Activated naive CD8-positive, alpha-beta T cell (primary cell): Measurements from ENCODE around the gene GPR78.

Source experiments
- H3K27ac Mint-ChIP-seq: one replicate; pipeline ENCODE4 v1.8.0; 2021; ENCODE audit warnings: mixed read lengths
- H3K27me3 Mint-ChIP-seq: one replicate; pipeline ENCODE4 v1.8.0; 2021; ENCODE audit warnings: mixed read lengths
- H3K36me3 Mint-ChIP-seq: one replicate; pipeline ENCODE4 v1.8.0; 2021; ENCODE audit warnings: mixed read lengths
- H3K4me1 Mint-ChIP-seq: one replicate; pipeline ENCODE4 v1.8.0; 2021; ENCODE audit warnings: low read depth, mixed read lengths
- H3K4me3 Mint-ChIP-seq: one replicate; pipeline ENCODE4 v1.8.0; 2021; ENCODE audit warnings: mild to moderate bottlenecking, mixed read lengths
- H3K9me3 Mint-ChIP-seq: one replicate; pipeline ENCODE4 v1.8.0; 2021; ENCODE audit warnings: low read depth, mixed read lengths

The GPR78 gene

DNA sequence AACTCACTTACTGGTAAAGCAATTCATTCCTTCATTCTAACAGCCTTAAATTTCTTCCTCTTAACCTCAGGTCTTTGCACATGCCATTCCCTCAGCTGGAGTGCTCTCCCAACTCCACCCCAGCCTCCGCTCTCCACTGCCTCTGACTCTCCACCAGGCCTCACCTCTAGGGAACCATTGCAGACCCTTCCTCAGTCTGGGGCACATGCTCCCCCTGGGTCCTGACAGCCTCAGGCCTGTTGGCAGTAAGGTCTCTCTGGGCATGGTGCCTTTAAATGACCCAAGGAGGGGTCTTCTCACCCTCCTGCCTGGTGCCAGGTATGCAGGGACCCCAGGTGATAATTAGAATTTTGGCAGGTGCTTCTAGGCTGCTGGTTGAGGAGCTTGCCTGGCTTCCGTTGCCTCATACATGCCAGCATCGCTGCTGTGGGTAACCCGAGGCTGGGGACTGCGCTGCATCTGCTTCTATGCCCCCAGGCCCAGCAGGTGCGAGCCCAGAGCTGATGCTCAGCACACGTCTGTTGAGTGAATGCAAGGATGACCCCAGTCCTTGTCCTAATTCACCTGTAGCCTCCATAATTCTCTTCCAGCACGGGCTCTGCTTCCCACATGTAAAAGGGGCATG, 27.5 kb upstream of the GPR78 start:
- H3K27me3 Mint-ChIP-seq: no peaks in the 10 kb centered on the region
- H3K4me1 Mint-ChIP-seq: no peaks in the 10 kb centered on the region
- H3K9me3 Mint-ChIP-seq: no peaks in the 10 kb centered on the region
- H3K4me3 Mint-ChIP-seq: no peak overlapping the region
- no peak overlapping the region for H3K27ac Mint-ChIP-seq
- no peaks in the 10 kb centered on the region for H3K36me3 Mint-ChIP-seq

DNA sequence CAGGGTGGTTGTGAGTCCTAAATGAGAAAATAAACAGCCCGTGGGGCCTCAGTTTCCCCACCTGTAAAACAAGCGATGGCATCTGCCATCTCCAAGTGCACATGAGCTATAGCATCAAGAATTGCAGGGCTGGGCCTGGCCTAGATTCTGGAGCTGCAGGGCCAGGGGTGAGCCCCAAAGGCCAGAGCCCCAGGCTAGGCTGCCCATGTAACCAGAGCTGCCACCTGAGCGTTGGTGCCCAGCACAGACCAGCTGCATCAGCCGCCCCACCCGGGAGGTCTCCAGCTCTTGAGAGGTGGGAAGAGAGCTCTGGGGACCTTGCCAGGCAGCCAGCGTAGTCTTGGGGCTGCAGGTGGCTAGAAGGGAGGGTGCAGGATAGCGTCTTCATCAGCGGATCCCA, 27.0 kb upstream of the GPR78 start:
- no peaks in the 10 kb centered on the region for H3K9me3 Mint-ChIP-seq
- no peaks in the 10 kb centered on the region for H3K36me3 Mint-ChIP-seq
- H3K27me3 Mint-ChIP-seq: no peaks in the 10 kb centered on the region
- H3K4me3 Mint-ChIP-seq: no peak overlapping the region
- H3K27ac Mint-ChIP-seq: no peak overlapping the region
- H3K4me1 Mint-ChIP-seq: no peaks in the 10 kb centered on the region

DNA sequence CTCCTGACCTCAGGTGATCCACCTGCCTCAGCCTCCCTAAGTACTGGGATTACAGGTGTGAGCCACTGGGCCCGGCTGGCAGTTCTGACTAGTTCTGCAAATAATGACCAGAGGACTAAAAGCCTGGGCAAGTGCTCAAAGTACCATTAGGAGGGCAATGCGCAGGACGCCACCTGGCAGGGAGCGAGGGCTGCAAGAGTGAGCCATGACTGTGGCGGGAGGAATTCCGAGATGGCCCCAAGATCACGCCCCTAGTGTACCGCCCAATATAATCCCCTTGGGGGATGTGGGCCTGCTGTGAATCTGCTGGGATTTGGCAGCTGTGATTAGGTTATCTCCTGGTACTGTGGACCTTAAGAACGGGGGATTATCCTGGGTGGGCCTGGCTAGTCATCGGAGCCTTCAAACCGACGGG, 26.2 kb upstream of the GPR78 start:
- H3K36me3 Mint-ChIP-seq: no peaks in the 10 kb centered on the region
- no peaks in the 10 kb centered on the region for H3K4me1 Mint-ChIP-seq
- H3K27me3 Mint-ChIP-seq: no peaks in the 10 kb centered on the region
- no peak overlapping the region for H3K4me3 Mint-ChIP-seq
- H3K27ac Mint-ChIP-seq: no peak overlapping the region
- no peaks in the 10 kb centered on the region for H3K9me3 Mint-ChIP-seq

DNA sequence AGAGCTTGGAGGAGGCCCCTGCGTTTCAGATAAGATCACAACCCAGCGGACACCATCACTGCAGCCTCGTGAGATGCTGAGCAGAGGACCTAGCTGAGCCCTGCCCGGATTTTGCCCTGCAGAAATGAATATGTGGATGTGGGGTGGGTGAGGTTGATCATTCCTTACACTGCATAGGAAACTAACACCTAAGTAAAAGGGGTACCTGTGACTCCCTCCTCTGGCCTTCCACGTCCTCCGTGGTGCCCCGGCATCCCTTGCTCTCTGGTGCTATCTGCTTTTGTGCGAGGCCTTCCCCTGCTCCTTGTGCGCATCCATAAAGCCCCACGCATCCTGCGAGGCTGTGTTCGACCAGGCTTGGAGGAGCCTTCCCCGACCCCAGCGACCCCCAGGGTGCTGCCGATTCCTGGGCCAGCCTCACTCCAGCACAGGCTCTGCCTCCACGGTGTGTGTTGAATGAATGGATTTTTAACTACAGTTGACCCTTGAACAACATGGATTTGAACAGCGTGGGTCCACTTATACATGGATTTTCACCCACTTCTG, 25.6 kb upstream of the GPR78 start:
- no peaks in the 10 kb centered on the region for H3K27me3 Mint-ChIP-seq
- no peak overlapping the region for H3K27ac Mint-ChIP-seq
- H3K36me3 Mint-ChIP-seq: no peaks in the 10 kb centered on the region
- no peaks in the 10 kb centered on the region for H3K4me1 Mint-ChIP-seq
- no peak overlapping the region for H3K4me3 Mint-ChIP-seq
- H3K9me3 Mint-ChIP-seq: no peaks in the 10 kb centered on the region

DNA sequence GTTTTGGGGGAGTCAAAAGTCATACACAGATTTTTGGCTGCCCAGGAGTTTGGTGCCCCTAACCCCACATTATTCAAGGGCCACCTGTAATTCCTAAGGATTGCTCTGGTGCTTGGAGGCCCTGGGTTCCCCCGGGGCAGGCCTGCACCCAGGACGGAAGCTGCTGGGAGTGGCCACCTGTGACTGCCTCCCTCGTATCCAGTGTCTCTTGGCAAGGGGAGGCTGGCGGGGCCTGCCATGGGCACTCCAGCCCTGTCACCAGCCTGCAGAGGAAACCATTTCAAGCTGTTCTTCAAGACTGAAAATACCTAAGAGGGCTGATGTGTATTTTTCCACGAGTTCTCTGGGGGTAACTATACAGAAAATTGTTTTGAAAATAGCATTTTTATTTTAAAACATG, 24.5 kb upstream of the GPR78 start:
- Mint-ChIP-seq H3K36me3 (no peaks in the 10 kb centered on the region), H3K9me3 (no peaks in the 10 kb centered on the region), H3K27me3 (no peaks in the 10 kb centered on the region), H3K27ac (no peak overlapping the region), H3K4me1 (no peaks in the 10 kb centered on the region), H3K4me3 (no peak overlapping the region)

DNA sequence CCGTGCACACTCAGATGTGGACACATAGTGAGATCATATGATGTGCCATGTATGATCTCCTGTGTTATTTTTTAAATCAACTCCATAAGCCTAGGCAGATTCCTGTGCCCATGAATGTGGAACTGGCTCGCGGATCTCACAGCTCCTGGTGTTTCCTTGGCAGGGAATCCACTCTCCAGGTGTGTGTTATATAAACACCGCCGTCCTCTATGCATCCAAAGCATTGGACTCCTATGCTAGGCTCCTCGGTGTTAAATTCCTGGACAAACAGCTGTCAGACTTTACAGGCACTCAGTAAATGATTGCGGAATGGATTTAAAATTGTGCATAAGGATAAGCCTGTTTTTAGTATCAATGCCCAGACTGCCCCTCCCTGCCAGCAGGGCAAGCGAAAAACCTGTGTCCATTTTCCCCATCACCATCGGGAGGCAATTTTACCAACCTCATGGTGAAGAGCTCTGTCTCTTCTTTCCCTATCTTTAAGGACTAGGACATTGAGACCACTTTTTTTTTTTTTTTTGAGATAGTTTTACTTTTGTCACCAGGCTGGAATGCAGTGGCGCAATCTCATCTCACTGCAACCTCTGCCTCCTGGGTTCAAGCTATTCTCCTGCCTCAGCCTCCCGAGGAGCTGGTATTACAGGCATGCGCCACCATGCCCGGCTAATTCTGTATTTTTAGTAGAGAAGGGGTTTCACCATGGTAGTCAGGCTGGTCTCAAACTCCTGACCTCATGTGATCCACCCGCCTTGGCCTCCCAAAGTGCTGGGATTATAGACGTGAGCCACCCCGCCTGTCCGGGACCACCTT, 23.6 kb upstream of the GPR78 start:
- Mint-ChIP-seq H3K27me3 (peaks cover 1% of the 10 kb centered on the region), H3K27ac (no peak overlapping the region)

DNA sequence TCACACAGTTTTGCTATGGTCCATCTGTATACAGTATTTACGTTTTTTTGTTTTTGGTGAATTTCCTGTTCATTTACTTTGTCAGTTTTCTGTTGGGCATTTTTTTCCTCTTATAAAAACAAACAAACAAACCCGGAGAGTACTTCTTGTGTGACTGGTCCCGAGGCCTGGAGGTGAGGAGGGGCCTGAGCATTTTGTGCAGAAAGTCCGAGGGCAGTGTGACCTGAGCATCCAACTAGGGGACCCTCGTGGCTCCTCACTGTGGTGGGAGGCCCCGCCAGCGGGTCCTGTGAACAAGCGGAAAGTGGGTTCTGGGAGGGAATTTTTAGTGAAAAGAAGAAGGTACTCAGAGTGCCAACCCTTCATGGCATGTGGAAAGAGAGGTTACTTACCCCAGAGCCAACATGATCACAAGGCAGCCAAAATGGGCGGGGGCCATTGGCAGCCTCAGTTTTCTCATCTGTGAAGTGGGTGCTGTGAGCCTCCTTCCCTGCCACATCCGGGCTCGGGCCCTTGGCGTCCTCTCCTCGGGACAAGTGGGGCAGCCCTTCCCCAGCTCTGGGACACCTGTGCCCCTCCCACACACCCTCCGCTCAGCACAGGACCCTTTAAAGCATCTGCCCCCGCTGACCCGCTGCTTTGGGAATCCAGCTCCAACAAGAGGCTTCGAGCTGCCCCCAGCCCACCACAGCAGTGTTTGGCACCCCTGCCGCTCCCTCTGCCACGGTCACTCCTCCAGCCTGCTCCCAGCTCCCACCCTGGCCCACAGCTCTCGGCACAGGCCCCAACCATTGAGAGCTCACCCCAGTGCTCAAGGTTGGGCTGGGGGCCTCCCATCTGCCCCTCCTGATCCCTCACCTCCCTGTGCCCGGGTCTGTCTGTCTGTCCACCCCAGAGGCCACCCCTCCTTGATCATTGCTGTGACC, 22.8 kb upstream of the GPR78 start:
- Mint-ChIP-seq H3K4me3 (no peak overlapping the region), H3K9me3 (no peaks in the 10 kb centered on the region), H3K4me1 (no peaks in the 10 kb centered on the region), H3K27ac (no peak overlapping the region), H3K27me3 (peaks cover 2% of the 10 kb centered on the region), H3K36me3 (no peaks in the 10 kb centered on the region)

More for the DNA sequence above, 23.6 kb upstream of the GPR78 start:
- no peaks in the 10 kb centered on the region for H3K4me1 Mint-ChIP-seq
- H3K36me3 Mint-ChIP-seq: no peaks in the 10 kb centered on the region
- no peaks in the 10 kb centered on the region for H3K9me3 Mint-ChIP-seq
- H3K4me3 Mint-ChIP-seq: no peak overlapping the region

DNA sequence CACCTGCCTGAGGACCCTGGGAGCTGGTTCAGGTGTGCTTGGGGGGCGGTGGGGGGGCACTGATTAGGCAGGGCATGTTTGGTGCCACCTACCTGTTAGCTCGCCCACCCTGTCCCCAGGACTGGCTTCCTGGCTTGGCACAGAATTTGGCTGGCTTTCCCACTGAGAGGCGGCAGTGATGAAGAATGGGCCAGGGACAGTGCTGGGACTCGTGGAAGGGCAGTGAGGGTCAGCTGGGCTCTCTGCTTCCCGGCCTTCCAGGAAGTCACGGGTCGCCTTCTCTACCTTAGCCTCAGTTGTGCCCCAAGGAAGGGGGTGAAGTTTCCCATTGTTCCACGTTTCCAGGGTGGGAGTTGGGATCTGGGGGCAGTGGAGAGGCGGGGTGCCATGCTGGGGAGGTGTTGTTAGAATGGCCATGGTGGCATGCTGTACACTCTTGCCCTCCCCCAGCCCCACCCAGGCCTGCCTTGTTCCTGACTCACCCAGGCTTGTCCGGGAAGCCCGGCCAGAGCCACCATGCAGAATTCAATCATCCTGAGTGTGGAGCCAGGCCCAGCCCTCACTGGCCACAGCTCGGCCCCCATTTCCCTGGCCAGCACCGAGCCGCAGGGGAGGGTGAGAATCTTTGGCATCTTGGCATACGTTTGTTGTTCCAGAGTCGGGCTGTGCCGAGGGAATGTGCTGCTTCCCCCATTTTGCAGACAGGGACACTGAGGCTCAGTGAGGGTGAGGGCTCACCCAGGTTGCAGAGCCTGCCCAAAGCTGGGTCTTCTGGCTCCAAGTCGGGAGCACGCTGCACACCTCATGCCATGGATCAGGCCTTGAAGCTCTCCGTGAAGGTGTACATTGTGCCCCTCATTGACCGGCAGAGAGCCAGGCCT, 21.9 kb upstream of the GPR78 start:
- no peaks in the 10 kb centered on the region for H3K4me1 Mint-ChIP-seq
- peaks cover 2% of the 10 kb centered on the region for H3K27me3 Mint-ChIP-seq
- no peaks in the 10 kb centered on the region for H3K36me3 Mint-ChIP-seq
- no peak overlapping the region for H3K4me3 Mint-ChIP-seq
- no peaks in the 10 kb centered on the region for H3K9me3 Mint-ChIP-seq
- H3K27ac Mint-ChIP-seq: no peak overlapping the region

DNA sequence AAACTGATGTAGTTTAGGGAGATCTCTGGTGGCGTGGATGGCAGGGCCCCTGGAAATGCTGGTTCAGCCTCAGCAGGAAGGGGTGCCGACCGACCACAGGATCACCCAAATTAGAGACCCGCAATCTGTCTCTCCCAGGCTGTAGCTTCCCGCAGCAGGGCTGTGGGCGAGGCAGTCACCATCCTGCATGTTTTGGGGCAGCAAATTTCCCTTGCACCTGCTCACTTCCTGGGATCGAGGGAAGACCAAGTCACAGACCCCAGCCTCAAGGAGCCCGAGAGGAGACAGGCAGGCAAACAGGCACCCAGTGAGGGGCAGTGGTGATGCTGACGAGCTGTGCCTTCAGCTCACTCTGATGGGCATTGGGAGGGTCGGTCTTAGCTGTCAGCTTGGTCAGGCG, 21.2 kb upstream of the GPR78 start:
- H3K4me1 Mint-ChIP-seq: no peaks in the 10 kb centered on the region
- no peak overlapping the region for H3K4me3 Mint-ChIP-seq
- peaks cover 2% of the 10 kb centered on the region for H3K27me3 Mint-ChIP-seq
- no peaks in the 10 kb centered on the region for H3K36me3 Mint-ChIP-seq
- no peaks in the 10 kb centered on the region for H3K9me3 Mint-ChIP-seq
- no peak overlapping the region for H3K27ac Mint-ChIP-seq

DNA sequence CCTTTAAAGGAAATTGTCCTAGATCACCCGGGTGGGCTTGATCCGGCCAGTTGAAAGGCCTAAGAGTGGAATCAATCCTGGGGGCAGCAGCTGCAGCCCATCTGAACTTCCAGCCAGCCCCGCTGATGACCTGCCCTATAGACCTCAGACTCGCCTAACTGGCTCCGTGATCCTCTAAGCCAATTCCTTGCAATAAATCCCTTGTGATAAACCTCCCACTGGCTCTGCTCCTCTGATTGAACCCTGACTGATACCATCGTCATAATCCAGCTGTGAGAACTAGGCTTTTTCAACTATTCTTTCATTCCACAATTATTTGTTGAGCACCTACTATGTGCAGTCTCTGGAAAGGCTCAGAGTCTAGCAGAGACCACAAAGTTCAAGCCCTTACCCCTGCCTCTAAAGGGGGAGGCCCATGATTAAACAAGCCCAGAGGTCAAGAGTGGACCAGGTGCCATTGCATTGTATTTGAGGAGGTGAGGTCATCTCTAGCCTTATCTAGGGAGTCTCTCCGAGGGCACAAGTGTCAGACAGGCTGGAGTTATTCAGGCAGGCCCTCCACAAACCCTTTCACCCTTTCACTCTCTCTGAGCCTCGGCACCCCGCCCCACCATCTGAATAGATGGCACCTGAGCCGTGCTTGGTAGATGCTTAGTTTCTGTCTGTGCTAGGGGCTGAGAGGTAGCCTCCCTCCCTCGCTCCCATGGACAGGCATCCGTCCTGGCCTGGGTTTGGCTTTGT, 20.5 kb upstream of the GPR78 start:
- Mint-ChIP-seq H3K27me3 (peaks cover 2% of the 10 kb centered on the region), H3K27ac (no peak overlapping the region)

DNA sequence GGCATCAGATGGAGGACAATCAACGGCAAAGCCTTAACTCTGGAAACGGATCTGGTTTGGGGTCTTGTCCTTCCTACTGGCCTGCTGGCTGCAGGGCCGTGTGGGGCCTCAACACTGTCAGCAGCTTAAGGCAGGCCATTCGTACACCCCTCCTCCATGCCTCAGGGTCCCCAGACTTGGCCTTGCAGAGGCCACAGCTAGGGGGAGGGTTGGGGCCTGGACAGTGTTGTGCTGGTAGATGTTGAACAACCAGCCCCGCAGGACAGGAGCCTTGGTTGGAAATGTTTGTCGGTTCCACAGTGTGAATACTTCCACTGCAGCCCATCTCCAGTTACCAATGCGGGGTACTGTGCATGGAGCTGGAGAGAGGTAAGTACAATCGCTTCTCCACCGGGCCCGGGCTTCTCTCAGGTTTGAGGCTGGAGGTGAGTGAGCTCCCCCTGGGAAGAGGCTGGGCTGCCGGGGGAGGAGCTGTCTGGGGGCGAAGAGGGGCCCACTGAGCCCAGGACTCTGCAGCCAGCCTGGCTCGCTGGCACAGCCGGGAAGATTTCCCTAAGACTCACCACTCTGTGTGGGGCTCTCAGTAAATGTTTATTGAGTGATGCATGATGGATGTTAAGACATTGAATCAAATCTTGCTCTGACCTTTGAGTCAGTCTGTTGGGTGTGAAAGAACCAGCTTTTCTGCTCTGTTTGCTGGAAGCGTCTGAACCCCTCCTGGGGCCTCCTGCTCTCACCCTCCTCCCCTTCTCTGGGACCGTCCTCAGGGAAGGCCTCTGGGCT, 19.7 kb upstream of the GPR78 start:
- Mint-ChIP-seq H3K4me3 (no peak overlapping the region), H3K36me3 (no peaks in the 10 kb centered on the region), H3K27ac (no peak overlapping the region), H3K27me3 (peaks cover 2% of the 10 kb centered on the region), H3K4me1 (no peaks in the 10 kb centered on the region), H3K9me3 (no peaks in the 10 kb centered on the region)

More for the DNA sequence above, 20.5 kb upstream of the GPR78 start:
- Mint-ChIP-seq H3K9me3 (no peaks in the 10 kb centered on the region), H3K4me1 (no peaks in the 10 kb centered on the region), H3K36me3 (no peaks in the 10 kb centered on the region), H3K4me3 (no peak overlapping the region)

DNA sequence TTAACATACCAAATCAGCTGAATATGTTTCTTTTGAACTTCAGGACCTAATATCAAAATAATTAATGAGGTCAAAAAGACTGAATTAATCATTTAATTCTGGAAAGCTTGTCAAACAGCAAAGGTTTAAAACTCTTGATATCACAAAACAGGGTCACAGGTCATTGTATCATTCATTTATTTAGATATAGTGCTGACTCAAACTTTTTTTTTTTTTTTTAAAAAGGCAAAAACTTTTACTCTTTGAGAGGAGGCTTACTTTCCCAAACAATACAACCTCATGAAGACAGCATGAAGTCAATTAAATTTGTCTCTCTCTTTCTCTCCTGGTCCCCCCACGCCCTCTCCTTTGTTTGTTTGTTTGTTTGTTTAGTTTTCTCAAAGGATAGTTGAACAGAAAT, 15.6 kb upstream of the GPR78 start:
- Mint-ChIP-seq H3K9me3 (no peaks in the 10 kb centered on the region), H3K4me3 (no peak overlapping the region), H3K27me3 (peaks cover 4% of the 10 kb centered on the region), H3K36me3 (no peaks in the 10 kb centered on the region), H3K4me1 (no peaks in the 10 kb centered on the region), H3K27ac (no peak overlapping the region)

DNA sequence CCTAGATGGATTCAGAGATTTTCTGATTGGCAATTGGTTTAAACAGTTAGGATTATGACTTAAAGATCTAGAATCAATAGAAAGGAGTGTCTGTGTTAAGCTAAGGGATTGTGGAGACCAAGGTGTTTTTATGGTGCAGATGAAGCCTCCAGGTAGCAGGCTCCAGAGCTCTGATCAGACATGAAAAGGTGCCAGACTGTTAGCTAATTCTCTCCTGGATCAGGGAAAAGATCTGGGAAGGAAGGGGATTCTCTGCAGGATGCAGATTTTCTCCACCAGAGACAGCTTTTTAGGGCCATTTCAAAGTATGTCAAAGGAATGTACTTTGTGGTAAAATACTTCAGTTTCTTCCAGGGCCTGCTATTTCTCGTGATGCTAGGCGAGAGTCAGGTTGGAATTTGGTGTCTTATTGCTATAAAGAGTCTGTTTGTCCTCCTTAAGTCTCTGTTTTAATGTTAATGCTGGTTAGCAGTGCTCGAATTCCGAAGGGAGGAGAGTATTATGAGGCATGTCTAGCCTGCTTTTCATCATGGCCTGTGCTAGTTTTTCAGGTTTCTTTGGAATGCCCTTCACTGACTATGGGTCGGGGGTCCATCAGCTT, 12.0 kb upstream of the GPR78 start:
- Mint-ChIP-seq H3K36me3 (no peaks in the 10 kb centered on the region), H3K27me3 (peaks cover 1% of the 10 kb centered on the region), H3K4me3 (no peak overlapping the region), H3K27ac (no peak overlapping the region), H3K4me1 (no peaks in the 10 kb centered on the region), H3K9me3 (no peaks in the 10 kb centered on the region)
